ENCODE measurements around the gene ST7.

Gene ST7

GRCh38 chr7:117134411-117134810 lies 181.1 kb downstream of the ST7 start:
- no peak for DNase-seq

- peak in 1 of 2 donors; percentile 26 for DNase-seq
These were observed 181.7 kb downstream of the ST7 start for GRCh38 chr7:117134889-117135552.

GRCh38 chr7:117135553-117135891 lies 182.2 kb downstream of the ST7 start:
- DNase-seq, result no peak

- no peak for DNase-seq
These were observed 184.6 kb downstream of the ST7 start for GRCh38 chr7:117137868-117138267.

GRCh38 chr7:117138495-117138894 lies 185.2 kb downstream of the ST7 start:
- DNase-seq, result peak in 1 of 2 donors; percentile 23

DNA sequence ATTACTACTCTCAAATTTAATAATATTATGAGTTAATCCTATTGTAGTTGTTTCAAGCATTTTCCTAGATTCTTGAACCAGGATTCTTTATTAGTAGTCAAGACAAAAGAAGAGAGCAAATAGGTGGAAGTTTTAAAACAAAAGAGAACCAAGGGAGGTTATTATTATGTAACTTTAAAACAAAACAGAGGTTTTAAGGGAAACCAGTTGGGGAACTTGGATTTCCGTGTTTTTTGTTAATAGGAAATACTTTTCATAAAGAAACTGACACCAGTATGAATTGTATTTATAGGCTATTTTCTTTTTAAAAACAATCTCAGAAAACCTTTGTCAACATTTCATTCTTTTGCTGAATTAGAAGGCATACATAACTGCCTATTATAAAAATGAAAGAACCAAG lies 185.7 kb downstream of the ST7 start:
- DNase-seq, result peak in 1 of 2 donors; percentile 49

- no peak for DNase-seq
These were observed 186.2 kb downstream of the ST7 start for GRCh38 chr7:117139397-117139984.

- no peak for DNase-seq
These were observed 187.6 kb downstream of the ST7 start for GRCh38 chr7:117140921-117141320.

DNA sequence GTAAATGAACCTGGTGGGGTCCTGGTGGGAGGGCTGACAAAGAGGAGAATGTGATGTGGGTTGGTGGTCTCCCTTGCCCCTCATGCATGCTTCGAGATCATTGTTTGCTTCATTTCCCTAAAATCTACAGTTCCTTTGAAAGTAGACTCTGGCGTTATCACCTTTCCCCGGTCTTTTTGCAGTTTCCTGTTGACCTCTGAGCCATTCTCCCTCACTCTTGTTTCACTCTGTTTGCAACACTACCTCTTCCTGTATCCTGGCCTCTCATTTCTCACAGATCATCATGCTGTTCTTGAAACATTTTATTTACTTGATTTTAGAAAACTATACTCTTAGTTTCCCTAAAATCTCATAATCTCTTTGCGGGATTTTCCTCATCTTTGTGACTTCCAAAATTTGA lies 189.8 kb downstream of the ST7 start:
- no peak for DNase-seq

DNA sequence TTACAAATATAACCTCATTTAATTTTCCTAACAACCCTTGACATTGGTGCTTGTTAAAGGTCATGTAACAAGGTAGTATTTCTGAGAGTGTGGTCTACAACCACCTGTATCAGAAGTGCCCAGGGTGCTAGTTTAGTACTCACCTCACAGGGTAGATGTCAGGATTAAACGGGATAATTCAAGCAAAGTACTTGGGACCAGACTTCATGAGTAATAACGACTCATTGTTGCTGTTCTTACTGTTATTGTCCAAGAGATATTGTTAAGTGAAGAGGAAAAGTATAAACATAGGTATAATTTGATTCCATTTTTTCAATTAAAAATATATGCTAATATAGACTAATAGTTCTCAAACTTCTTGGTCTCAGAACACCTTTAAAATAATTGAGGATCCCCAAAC lies 190.3 kb downstream of the ST7 start:
- no peak for DNase-seq

- no peak for DNase-seq
These were observed 192.0 kb downstream of the ST7 start for GRCh38 chr7:117145333-117145732.

DNA sequence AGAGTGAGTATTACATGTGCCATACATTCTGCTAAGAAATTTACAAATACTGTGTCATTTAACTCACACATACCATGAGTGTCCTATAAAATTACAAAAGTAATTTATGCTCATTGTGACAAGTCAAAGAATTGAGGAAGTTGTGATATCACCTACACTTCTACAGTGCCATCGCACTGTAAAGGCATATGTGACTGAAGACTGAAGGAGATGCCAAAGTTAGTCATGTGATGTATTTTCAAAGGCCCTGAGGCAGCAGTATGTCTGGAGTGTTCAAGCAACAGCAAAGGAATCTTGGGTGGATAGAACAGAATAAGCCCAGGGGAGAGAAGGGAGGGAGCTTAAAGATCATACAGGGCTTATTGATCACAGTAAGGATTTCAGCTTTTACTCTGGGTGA lies 192.8 kb downstream of the ST7 start:
- peak in 1 of 2 donors; percentile 26 for DNase-seq

GRCh38 chr7:117146511-117146910 lies 193.2 kb downstream of the ST7 start:
- DNase-seq, result no peak

- DNase-seq, result no peak
These were observed 195.7 kb downstream of the ST7 start for GRCh38 chr7:117148971-117149370.

GRCh38 chr7:117149692-117150091 lies 196.4 kb downstream of the ST7 start:
- DNase-seq, result no peak

DNA sequence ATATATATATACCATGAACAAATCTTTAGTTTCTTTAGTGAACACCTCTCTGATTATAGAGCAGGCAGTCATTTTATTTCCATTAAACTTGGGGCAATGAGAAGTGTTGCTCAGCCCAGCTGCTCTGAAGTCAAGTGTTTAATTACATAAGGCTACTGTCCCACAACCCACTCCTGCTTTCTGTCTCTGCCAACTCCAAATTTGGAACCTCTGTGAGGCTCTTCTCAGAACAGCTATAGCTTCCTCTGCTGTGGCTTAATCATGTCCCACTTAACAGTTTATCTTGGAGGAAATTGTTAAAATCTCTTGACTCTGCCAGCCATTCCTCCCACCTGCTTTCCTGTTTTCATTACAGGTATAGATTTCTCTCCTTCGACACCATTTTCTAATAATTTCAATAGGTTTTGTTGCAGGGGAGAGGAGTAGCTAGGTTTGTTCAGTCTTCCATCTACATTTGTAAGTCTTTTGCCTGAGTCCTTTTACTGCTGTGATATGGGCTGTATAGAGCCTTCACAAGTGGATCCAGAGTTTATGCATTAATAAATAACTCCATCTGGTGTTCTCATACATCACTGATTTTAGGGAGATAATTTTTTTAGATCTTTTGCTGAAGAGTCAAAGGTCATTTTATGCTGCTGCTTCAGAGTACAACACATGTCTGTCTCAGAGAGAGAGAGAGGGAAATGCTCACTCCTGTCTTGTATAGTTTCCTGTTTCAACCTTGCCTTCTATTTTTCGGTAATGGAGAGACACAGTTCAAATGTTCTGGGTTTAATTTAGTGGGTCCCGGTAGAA lies 199.1 kb downstream of the ST7 start:
- DNase-seq, result no peak

GRCh38 chr7:117153016-117153545 lies 199.8 kb downstream of the ST7 start:
- DNase-seq, result no peak

DNA sequence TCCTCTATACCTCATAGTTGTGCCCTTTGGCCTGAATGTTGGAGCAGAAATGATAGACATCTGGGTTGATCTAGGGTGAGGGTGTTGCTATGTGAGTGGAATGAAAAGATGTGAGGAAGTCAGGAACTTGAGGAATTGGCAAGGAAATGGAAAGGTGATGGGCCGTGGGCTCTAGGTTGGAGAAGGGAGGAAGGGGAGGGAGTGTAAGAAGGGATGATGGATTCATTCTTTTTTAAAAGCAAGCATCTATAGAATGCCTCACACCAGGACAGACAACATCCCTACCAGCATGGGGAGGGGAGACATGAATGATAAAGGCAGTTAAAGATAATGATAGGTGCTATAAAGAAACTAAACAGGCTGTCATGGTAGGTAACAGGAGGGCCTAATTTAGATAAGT lies 201.4 kb downstream of the ST7 start:
- DNase-seq, result no peak

- DNase-seq, result no peak
These were observed 202.4 kb downstream of the ST7 start for GRCh38 chr7:117155694-117156093.

- DNase-seq, result no peak
These were observed 204.2 kb downstream of the ST7 start for GRCh38 chr7:117157241-117158209.

DNA sequence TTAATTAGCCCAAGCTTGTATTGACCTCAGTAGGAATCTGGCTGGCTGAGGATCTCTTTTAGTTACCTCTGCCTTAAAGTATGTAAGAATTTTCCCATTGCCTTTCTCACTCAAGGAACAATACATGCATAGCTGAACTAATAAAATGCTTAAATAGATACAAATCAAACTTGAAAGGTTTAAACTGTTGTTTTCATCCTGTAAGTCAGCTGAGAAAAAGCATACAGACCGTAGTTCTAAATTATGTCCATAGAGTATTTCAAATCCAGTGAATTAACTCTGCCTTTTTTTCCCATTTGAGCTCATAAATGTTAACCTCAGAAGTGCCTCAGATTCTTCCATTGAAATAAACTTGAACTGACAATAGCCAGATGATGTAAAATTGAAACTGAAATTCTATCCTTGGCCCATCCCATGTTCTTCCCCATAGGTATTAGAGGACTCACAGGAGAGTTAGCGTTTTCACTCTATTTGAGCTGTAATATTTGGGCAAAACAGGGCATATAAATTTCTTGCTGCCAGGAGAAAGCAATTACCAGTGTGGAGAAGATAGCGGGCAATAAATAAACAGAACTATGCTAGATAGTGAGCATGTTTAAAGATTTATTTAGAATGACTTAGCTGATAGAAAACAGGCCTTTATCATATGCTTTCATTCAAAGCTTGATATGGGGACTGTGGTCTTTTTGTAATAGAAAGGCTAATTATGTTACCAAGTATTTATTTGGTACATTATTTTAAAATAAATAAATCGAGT lies 205.8 kb downstream of the ST7 start:
- no peak for DNase-seq

GRCh38 chr7:117163101-117163500 lies 209.8 kb downstream of the ST7 start:
- no peak for DNase-seq

All from inflammatory macrophage treated with lipopolysaccharide for 1 hour (primary cell).